Measurements from ENCODE around the gene PLD1.

Gene PLD1

GRCh38 chr3:171838218-171838720 is 28.0 kb upstream of the PLD1 start:
- no peak for DNase-seq

DNA sequence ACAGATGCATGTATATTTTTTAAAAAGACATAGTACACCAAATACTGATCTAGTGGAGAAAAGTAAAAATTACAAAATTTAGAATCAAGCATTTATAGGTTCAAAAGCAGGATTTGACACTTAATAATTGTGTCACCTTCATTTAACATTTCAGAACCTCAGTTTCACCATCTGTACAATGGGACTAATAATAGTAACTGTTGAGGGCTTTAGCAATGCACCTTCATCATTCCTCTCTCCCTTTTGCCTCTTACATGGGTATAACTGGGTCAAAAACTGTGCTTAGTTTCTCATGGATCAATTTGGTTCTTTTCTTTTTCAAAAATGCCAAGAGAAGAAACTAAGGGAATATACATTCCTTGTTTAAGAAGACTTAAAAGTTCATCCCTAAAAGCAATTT is 27.4 kb upstream of the PLD1 start:
- DNase-seq = no peak

DNA sequence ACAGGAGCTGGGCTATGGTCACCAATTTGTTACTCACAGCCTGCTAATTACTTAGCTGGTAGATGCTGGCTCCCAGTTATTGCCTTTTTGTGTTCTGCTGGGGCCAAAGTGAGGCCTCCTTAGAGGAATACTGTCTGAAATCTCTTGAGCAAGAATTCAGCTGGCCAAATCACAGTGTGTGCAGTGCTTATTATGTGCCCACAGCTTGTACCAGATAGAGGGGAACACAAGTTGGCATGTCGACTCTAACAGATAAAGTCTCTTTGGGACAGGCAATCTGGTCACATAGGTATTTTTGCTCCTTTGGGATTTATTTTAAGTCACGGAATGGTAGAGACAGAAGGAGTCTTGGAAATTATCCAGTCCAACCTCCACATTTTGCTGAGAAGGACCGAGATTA is 26.6 kb upstream of the PLD1 start:
- DNase-seq = no peak

DNA sequence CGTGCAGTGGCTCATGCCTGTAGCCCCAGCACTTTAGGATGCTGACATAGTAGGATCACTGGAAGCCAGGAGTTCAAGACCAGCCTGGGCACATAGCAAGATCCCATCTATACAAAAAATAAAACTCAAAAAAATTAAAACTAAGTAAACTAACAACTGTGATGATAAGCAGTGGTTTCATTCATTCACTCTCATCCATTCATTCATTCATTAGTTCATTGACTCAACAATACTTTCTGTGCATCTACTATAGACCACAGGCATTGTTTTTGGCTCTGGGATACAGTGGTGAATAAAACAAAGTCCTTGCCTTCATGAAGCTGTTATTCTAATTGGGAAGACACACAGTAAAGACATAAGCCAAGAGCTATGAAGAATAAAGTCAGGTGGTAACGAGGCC is 25.3 kb upstream of the PLD1 start:
- no peak for DNase-seq

GRCh38 chr3:171835116-171835515 is 24.8 kb upstream of the PLD1 start:
- no peak for DNase-seq

GRCh38 chr3:171834461-171834801 is 24.1 kb upstream of the PLD1 start:
- DNase-seq = no peak

- DNase-seq = no peak
Measured at GRCh38 chr3:171833789-171834460, 23.6 kb upstream of the PLD1 start.

- no peak for DNase-seq
Measured at GRCh38 chr3:171832989-171833388, 22.7 kb upstream of the PLD1 start.

DNA sequence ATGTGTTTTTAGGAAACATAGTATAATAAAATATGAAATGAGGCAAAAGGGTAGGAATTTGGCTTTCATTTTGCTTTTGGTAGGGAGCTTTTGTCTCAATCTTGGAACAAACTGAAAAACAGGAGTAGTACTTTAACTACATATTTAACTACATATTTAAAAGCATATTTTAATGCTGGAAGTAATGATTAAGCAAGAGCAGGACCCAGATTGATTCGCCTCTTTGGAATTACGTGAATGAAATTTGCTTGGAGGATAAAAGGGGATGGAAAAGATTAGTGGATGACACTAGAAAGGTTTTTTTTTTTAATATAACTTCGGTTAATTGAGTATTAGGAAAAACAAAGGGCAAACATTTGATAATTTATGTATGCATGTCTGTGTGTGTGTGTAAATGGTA is 21.7 kb upstream of the PLD1 start:
- no peak for DNase-seq

DNA sequence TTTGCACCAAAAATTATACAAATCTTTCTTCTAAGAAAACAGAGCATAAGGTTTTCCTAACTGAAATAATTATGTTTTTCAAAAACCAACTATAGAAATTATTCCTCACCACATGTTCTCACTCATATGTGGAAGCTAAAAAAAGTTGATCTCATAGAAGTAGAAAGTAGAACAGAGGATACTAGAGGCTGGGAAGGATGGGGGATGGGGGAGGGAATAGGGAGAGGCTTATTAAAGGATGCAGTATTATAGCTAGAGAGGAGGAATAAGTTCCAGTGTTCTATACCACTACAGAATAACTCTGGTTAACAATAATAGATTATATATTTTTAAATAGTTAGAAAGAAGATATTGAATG is 20.2 kb upstream of the PLD1 start:
- no peak for DNase-seq

GRCh38 chr3:171829841-171830517 is 19.7 kb upstream of the PLD1 start:
- DNase-seq = no peak

DNA sequence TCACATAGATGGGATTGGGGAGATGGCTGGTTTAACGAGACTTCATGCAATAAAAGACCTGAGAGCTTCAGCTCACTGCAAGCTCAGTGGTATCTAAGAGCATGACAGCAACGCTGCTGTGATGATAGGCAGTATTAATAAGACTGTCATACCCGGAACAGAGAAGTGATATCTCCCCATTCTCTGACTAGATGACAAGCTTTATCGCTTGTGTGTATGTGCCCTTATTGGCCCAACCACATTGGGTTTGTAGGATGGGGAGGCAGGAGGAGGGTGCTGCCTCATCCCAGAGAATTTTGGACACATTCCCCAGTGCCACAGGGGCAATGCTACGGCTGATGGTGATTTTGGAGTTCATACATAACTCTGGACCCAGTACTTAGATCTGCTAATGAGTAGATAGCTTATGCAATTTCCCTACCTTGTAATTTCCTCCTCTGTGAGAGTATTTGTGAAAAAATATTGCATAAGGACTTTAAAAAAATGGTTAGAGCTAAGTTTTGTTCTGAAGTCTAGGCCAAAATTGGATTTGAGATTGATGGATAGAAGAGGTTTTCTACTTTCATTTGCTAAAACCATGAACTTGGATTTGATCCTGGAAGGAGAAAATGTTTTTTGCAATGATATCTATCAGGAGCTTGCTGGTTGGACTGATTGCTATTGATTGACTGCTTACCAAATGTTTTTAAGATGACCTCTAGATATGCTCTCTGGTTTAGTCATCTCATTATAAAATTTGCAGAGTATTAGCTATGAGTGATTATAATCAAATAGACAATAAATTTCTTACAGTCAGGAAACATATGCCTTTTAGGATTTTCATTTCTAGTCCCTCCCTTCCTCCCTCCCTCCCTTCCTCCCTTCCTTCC is 18.9 kb upstream of the PLD1 start:
- DNase-seq = no peak

GRCh38 chr3:171827836-171828458 is 17.7 kb upstream of the PLD1 start:
- no peak for DNase-seq

DNA sequence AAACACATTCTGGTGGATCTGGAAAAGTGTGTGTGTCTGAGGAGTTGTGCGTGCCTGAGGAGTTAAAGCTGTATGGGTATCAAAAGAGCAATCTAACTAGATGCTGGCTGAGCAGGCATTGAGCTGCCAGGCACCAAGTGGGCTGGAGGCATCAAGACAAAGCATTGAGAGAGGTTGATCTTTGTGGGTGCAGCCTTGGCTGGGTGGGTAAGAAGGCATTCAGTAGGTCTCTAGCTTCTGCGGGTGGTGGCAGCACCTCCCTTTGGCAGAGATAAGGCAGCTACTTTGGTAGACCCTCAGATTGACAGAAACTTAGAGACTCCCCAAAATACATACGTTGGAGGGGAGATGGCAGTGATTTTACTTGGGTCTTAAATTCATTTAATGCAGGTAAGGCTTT is 17.1 kb upstream of the PLD1 start:
- DNase-seq = no peak

- DNase-seq = no peak
Measured at GRCh38 chr3:171825222-171825828, 15.0 kb upstream of the PLD1 start.

GRCh38 chr3:171824824-171825221 is 14.5 kb upstream of the PLD1 start:
- DNase-seq = no peak

- no peak for DNase-seq
Measured at GRCh38 chr3:171824116-171824515, 13.8 kb upstream of the PLD1 start.

DNA sequence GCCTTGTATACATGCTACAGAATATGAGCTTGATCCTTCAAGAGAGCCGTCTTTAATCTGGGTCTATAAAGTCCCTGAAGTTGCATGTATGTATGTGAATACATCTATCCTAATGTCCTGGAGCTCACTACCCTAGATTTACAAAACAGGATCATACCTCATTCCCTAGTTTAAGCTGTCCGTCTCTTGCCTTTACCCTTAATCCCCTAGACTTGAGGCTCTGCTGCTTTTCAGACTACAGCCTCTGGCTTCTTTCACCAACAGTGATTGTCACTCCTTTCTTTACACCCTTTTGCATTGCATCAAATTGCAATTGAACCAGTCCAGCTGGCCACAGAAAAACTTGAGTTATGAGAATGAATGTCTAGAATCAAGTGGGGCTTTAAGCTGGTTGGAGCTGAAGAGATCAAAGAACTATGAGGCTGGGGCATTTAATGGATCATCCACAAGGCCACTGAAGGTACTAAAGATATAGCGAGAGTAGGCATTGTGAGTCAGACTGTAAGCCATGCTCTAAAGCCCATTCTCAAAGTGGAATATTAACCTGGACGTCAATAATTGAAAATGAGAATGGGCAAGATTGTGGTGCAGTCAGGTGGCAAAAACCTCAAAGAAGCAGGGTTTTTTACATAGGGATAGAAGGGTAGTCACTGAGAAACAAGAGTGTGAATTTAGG is 12.3 kb upstream of the PLD1 start:
- no peak for DNase-seq

GRCh38 chr3:171821778-171822358 is 11.6 kb upstream of the PLD1 start:
- no peak for DNase-seq

DNA sequence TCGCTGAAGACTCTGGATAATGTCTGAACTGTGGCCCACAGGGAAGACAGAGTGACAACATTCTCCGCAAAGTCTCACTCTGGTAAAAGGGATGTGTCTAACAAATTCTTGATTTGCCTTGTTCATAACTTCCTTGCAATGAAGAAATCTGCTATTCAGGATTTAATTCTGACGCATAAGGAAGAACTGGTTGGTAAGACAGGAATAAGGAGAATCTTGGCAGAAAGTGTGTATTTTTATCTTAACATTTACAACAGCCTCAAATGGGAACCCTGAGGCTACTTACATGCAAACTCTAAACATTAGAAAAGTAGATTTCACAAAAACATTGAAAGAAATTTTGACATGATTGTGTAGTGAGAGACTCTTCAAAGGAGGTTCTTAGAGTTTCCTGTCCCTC is 10.8 kb upstream of the PLD1 start:
- DNase-seq = no peak

DNA sequence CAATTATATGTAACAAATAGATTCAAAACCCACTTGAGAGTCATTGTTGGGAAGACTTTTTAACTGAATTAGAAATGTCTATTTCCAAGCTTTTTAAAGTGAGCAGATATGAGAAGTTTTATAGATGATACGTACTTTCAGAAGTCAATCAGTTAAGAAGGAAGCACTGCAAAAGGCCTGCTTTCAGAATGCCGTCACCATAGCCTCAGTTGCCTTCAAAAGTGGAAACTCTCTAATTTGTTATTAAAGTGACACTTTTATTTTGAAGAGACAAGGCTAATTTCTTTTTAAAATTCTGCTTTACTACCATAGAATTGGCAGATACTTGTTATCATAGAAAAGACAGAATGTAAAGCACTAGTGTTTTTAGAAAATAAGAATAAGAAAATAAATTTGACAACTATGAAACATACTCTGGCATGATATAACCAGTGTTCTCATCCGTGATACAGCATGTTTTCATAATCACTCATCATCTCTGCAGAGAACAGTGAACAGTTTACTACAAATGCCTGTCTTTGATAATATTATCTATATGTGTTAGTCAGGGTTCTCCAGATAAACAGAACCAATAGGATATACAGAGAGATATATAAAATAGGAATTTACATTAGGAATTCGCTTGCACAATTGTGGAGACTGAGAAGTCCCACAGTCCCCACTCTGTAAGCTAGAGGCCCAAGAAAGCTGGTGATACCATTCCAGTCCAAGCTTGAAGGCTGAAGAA is 7.0 kb upstream of the PLD1 start:
- no peak for DNase-seq

Measured in activated CD4-positive, alpha-beta T cell treated with anti-CD3 and anti-CD28 coated beads, Interleukin-2, amount 50 U/mL, for 1 hour (primary cell).